Spleen (tissue), 7 donors: ENCODE measurements around the gene ATG16L1.

Source experiments
- POLR2A ChIP-seq, 3 donors: fragments of 450-650 bp; IDR thresholded peaks; one replicate each; pipeline ENCODE4 v1.5.1; 2017; ENCODE audit warnings: antibody characterized with exemption in 3 of 3, mild to moderate bottlenecking in 1 of 3
- POLR2AphosphoS5 ChIP-seq, 3 donors: sonication (generic); formaldehyde crosslinking; IDR thresholded peaks; one replicate each; pipeline ENCODE4 v1.5.1; 2017; ENCODE audit warnings: antibody characterized with exemption in 3 of 3
- TF ChIP-seq, protein P1 (sequence below), 11 experiments: fragments of 200-600 bp in 7 of 11; fragments of 450-650 bp in 4 of 11; sonication (generic) in 4 of 11; IDR thresholded peaks in 8 of 11; conservative IDR thresholded peaks in 3 of 11; 1 replicate in 7 of 11; 2 replicates in 4 of 11; pipeline versions ENCODE4 v1.4.0 to v1.8.0; 2016 to 2021; ENCODE audit warnings: antibody characterized with exemption in 11 of 11, inconsistent platforms in 4 of 11, mild to moderate bottlenecking in 1 of 11
- donor health status: DM: no; HTN: no; CAD: no; lungs with moderate emphysema.
- donor health status: DM: no; HTN: no; CAD: no.
- donor health status: DM: no; HTN: no; CAD: no.

DNA sequence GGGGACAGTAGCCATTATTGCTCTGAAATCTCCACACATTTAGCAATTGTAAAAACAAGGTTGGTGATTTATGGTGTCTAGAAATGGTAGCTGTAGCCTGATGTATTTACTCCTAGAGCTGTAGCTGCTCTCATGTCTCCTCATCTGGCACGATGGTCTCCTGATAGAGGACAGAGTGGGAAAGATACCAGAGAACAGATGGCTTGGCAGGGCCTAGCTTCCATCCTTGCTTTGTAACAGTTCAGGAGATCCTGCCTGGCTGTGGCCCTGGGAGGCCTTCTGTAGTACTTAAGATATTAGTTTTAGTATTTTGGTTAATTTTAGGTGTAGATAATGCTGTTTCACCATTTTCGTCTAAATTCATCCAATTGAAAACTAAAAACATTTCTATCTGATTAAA, 6.7 kb downstream of the ATG16L1 start:
- TF ChIP-seq, protein P1, sequence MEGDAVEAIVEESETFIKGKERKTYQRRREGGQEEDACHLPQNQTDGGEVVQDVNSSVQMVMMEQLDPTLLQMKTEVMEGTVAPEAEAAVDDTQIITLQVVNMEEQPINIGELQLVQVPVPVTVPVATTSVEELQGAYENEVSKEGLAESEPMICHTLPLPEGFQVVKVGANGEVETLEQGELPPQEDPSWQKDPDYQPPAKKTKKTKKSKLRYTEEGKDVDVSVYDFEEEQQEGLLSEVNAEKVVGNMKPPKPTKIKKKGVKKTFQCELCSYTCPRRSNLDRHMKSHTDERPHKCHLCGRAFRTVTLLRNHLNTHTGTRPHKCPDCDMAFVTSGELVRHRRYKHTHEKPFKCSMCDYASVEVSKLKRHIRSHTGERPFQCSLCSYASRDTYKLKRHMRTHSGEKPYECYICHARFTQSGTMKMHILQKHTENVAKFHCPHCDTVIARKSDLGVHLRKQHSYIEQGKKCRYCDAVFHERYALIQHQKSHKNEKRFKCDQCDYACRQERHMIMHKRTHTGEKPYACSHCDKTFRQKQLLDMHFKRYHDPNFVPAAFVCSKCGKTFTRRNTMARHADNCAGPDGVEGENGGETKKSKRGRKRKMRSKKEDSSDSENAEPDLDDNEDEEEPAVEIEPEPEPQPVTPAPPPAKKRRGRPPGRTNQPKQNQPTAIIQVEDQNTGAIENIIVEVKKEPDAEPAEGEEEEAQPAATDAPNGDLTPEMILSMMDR (IDR thresholded peaks at IDR 0.05 in 8 of 11, conservative IDR thresholded peaks at IDR 0.05 in 3 of 11) = no peak
- TF ChIP-seq POLR2AphosphoS5 (IDR thresholded peaks at IDR 0.05) (no peak), POLR2A (IDR thresholded peaks at IDR 0.05) (no peak)
